ENCODE measurements around the gene GRIK5.

DNA sequence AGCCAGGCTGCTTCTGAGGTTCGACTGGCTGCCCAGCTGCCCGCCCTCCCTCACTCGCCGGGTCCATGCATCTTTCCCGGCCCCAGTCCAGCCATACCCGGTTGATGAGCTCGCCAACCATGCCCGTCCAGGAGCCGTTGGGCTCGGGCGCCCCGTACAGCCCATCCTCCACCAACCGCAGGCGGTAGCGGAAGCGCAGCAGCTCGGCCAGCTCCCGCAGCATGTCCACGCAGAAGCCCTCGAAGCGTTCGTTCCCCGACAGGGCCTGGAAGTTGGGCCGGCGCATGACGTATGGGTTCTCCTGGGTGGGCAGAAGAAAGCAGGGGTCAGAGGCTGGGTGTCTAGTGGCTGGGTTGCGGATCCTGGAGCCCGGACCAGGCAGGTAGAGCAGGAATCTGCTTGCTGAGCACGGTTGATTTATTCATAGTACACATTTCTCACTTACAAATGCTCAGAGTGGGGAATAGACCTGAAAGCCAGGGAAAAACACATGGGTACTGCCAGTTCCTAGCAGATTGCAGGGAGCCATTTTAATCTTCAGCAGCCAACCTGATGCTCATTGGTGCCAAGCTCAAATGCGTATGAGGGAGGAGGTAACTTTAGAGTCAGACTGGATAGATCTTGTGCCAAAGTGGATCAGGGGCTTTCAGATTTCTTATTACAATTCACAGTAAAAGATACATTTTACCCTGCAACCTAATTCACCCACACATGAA, 27.4 kb downstream of the GRIK5 start:
- TF ChIP-seq, protein P1, sequence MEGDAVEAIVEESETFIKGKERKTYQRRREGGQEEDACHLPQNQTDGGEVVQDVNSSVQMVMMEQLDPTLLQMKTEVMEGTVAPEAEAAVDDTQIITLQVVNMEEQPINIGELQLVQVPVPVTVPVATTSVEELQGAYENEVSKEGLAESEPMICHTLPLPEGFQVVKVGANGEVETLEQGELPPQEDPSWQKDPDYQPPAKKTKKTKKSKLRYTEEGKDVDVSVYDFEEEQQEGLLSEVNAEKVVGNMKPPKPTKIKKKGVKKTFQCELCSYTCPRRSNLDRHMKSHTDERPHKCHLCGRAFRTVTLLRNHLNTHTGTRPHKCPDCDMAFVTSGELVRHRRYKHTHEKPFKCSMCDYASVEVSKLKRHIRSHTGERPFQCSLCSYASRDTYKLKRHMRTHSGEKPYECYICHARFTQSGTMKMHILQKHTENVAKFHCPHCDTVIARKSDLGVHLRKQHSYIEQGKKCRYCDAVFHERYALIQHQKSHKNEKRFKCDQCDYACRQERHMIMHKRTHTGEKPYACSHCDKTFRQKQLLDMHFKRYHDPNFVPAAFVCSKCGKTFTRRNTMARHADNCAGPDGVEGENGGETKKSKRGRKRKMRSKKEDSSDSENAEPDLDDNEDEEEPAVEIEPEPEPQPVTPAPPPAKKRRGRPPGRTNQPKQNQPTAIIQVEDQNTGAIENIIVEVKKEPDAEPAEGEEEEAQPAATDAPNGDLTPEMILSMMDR (conservative IDR thresholded peaks at IDR 0.05 in 1 of 2, IDR thresholded peaks at IDR 0.05 in 1 of 2; ENCODE audit: extremely low read depth in 1 of 2, insufficient read depth in 1 of 2, low read depth in 1 of 2, low read length in 2 of 2): no peak
- no peak for TF ChIP-seq EZH2 (IDR thresholded peaks at IDR 0.05; ENCODE audit: borderline replicate concordance, low read length)
